GM23248 (cell line): ENCODE measurements around the gene PARK7.

Source experiments
- EZH2 ChIP-seq: fragments of 200-600 bp; sonication (generic); IDR thresholded peaks from 2 replicates; pipeline ENCODE4 v1.6.1; 2018; ENCODE audit warnings: antibody characterized with exemption, mild to moderate bottlenecking; ENCODE audit not compliant: insufficient read depth, poor library complexity, severe bottlenecking
- EZH2phosphoT487 ChIP-seq: fragments of 200-600 bp; sonication (generic); IDR thresholded peaks from 2 replicates; pipeline ENCODE4 v1.6.1; 2018; ENCODE audit warnings: antibody characterized with exemption, moderate library complexity, mild to moderate bottlenecking, low read depth; ENCODE audit not compliant: insufficient read depth

DNA sequence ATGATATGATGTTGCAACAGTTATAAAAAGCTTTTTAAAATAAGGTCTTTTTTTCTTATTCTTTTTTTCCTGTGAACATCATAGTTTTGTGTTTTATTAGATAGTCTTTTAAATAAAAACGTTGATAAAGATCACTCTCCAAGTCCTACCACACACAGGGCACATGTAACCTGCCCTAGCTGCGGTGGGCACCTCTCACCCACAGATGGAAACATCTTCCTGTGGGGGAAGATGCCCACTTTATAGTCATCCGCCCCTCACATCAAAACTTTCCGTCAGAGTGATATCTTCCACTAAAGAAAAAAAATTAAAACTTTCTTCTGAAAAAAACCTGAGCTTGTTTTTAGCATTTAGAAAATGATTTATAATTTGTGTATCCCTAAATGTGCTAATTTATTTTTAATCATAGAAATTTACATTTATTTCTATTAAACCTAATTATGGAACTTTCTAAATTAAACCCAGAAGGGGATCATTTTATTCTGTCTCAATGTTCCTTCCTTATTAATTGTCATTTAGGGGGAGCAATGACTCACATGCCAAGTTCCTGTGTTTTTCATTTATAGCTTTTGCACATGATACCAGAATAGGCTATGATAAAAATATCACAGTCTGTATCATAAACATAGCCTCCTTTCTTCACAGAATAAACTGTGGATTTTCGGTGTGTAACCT is 45.5 kb upstream of the PARK7 start:
- TF ChIP-seq EZH2 (no peak), EZH2phosphoT487 (no peak)
